GM10847 (cell line): Measurements from ENCODE around the gene DUS3L.

Source experiments
- POLR2A ChIP-seq: IDR thresholded peaks from 2 replicates; pipeline ENCODE4 v1.6.1; 2011; ENCODE audit not compliant: insufficient read length; ENCODE audit errors: extremely low read depth

Gene DUS3L

DNA sequence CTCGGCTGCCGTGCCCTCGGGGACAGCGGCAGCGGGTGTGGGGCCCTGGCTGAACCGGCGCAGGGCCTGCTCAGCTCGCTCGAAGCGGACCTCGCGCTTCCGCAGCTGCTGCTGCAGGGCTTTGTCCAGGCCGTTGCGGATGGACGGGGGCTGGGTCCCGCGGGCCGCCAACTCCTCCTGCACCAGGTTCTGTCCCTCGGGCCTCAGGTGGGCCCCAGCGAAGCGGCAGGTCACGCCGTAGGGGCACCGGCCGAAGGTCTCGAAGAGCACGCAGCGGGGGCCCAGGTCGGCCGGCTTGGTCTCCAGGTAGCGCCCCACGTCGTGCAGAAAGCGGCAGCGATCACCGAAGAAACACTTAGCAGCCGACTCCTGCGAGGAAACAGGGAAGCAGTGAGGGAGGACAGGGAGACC is 1.6 kb downstream of the DUS3L start:
- TF ChIP-seq POLR2A, result no peak

DNA sequence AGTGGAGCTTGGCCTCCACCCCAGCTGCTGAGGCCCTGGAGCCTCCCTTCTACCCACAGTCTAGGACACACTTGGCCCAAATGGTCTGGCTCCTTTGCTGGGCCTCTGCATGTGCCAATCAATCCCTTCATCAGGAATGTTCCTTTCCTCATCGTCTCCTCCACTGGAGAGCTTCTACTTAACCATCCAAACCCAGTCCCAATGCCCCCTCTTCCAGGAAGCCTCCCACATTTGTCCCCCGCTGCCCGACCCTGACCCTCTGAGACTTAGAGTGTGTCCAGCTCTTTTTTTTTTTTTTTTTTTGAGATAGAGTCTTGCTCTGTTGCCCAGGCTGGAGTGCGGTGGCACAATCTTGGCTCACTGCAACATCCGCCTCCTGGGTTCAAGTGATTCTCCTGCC is 2.5 kb downstream of the DUS3L start:
- TF ChIP-seq POLR2A, result no peak

DNA sequence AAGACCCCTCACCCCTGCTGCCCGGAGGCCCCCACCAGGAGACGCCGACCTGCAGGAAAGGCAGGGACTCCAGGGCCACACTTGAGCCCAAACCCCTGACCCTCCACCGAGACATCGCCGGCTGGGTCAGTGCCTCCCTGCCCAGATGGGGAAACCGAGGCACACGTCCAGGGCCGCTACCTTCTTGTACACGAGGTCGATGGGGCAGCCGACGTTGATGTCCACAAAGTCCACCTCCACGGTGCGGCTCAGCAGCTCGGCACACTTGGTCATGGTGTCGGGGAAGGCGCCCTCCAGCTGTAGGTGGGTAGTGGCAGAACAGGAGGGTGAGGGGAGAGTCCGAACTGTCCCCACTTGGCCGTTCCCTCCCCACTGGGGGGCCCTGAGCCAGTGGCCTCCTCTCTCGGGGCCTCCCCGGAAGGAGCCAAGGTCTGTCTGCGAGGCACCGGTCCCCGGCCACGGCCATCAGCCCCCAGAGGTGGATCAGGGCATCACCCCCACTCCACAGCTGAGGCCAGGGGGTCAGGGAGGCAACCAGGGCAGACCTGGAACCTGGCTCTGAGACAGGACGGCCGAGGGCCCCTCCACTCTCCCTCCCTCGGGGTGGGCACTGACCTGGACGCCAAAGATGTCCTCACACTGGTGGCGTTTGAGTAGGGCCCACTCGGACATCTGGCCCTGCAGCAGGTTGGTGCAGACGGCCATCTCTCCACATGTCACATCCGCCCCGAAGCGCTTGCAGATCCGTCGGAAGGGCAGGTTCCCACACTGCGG is 3.4 kb downstream of the DUS3L start:
- TF ChIP-seq POLR2A, result no peak

- TF ChIP-seq POLR2A, result no peak
These were observed 4.2 kb downstream of the DUS3L start for GRCh38 chr19:5786593-5787408.

DNA sequence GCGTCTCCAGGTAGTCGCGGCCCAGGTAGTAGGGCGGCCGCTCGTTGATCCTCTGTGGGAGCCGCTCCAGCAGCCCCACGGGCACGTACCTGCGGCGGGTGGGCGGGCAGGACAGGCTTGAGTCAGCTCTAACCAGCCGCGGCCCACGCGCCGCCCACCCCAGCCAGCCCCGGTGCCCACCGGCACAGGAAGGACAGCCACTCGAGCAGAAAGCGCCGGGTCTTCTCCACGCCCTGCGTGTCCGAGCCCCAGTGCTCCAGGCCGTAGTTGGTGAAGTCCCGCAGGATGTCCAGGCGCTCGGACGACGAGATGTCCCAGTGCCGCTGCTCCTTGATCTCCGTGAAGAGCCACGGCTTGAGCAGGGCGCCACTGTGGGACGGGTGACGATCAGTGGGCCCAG is 5.5 kb downstream of the DUS3L start:
- TF ChIP-seq POLR2A, result no peak

DNA sequence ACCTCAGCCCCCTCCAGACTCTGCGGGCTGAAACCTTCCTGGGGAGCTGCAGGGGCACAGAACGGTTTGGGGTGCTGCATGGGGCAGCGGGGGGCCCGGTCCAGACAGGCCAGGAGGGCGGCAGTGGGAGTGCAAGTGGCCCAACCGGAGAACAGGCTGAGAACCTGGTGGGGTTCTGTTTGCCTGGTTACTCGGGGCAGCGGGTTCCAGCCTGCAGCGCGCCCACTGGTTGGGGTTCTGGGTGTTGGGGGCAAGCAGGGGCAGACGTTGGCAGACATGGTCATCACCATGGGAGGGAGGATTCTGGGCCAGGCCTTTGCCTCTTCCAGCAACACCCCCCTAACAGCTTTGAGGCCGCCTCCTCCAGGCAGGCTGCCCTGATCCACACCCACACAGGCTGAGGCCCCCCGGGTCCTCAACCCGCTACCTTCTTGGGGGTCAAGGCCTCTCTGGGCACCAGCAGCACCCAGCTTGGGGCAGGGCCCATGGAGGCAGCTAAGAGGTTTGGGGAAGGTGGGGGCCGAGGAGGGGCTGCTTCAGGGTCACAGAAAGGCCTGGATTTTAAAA is 6.3 kb downstream of the DUS3L start, which contains the start of gene PRR22:
Gene PRR22, minus strand, starts transcription at position 166 of the 567 bp plus-strand sequence. Its CDS starts 86 bp downstream, at position 80.
- no peak for TF ChIP-seq POLR2A

DNA sequence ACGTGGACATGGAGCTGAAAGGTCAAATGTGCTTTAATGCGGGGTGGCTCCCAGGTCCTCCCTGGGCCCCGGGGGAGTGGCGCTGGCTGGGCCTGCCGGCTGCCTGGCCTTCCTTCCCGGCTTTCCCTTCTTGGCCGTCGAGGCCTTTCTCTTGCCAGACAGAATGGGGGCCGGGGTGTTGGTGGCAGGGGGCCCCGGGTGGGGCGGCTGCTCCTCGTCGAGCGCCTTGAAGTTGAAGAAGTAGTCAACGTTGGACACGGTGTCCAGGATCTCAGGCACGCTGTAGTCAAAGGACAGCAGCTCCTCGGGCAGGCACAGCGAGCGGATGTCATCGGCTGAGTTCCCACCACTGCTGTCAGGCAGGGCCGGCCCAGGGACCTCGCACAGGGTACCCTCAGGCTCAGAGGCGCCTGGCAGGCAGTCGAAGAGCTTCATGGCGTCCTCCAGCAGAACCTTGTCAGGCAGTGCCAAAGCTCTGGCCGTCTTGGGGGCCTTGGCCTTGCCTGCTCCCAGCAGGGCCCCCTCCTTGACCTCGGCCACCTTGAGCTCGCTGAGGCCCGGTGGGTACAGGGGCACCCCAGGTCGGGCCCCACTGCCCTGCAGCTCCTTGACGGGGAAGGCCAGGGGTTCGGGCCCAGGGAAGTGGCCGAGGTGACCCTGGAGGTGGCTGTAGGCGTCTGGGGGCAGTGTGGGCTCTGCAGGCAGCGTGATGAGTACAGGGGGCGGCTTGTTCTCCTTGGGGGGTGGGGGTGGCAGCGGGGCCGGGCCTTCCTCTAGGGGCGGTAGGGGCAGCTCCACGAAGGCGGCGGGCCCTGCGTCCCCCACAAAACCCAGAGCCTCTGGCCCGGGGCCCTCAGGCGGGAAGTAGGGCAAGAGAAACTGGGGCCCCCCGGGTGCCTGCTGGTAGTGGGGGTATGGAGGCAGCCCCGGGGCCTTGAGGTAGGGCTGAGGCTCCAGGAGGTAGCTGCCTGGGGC is 7.7 kb downstream of the DUS3L start:
- no peak for TF ChIP-seq POLR2A

GRCh38 chr19:5782322-5782721 is 8.6 kb downstream of the DUS3L start:
- no peak for TF ChIP-seq POLR2A

GRCh38 chr19:5778402-5778801 is 12.6 kb downstream of the DUS3L start:
- no peak for TF ChIP-seq POLR2A

GRCh38 chr19:5775668-5776309 is 15.2 kb downstream of the DUS3L start:
- TF ChIP-seq POLR2A, result no peak

GRCh38 chr19:5774921-5775320 is 16.0 kb downstream of the DUS3L start:
- TF ChIP-seq POLR2A, result no peak

GRCh38 chr19:5773276-5773675 is 17.7 kb downstream of the DUS3L start:
- TF ChIP-seq POLR2A, result no peak

DNA sequence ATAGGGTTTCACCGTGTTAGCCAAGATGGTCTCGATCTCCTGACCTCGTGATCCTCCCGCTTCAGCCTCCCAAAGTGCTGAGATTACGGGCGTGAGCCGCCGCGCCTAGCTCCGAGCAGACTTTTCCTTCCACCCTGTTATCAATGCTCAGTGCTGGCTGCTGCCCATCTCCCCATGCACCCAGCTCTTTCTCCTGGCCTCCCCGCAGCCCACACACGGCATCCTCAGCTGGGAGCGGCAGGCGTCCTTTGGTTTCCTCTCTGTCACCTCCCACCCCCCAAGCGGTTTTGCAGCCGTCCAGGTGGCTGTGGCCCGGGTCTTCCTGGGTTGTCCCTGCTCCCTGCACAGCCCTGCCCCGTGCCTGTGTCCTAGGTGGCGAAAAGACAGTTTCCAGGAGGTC is 18.5 kb downstream of the DUS3L start:
- TF ChIP-seq POLR2A, result no peak

DNA sequence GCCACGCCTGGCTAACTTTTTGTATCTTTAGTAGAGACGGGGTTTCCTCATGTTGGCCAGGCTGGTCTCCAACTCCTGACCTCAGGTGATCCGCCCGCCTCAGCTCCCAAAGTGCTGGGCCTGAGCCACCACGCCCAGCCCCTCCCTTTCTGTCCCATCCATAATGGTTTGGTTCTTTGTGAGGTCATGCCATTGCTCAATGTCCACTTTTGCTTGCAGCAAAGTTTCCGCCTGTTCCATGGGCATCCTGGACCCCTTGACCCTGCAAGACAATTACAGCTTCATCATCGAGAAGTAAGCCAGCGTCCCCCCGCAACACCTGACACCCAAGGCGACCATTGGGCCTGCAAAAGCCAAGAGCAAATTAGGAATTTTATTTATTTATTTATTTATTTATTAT is 23.0 kb downstream of the DUS3L start:
- TF ChIP-seq POLR2A, result no peak
